ENCODE measurements around the gene PABPN1. TPM values are rescaled to one million over a fixed set of nuclear protein-coding genes. Genes with fewer than 3 reads are reported as not detected.

Gene PABPN1
- total and polyA plus RNA-seq, 9 of the 15 experiments (the other 6 are each of a cell fraction or from before 2014, with no cell fraction given) = 32.6 to 388 (median 178) TPM

- no peak overlapping the region for H3K27ac ChIP-seq (ENCODE audit: extremely low read depth, low read depth, low read length)
- H2AFZ ChIP-seq (ENCODE audit: low read depth, low read length) = no peak overlapping the region
- in situ Hi-C loops (cut with MboI) (no loop called here), intact Hi-C loops (cut with micrococcal nuclease) (no loop called here)
- no peak overlapping the region; a peak in 1 of 4 replicates for H3K9ac ChIP-seq (ENCODE audit: insufficient read depth in 1 of 2, low read depth in 2 of 2, low read length in 2 of 2)
- ATAC-seq (peak; percentile 30), DNase-seq (ENCODE audit: extremely low read depth in 1 of 4, low spot score in 3 of 4) (peak in 2 of 4 experiments; percentile 16 to 30), FAIRE-seq (no peak)
- peaks cover 10 to 50% of the 10 kb centered on the region in 2 experiments; a peak in 4 of 5 replicates for H3K27me3 ChIP-seq (ENCODE audit: control insufficient read depth in 2 of 2, insufficient read depth in 2 of 2, low read length in 2 of 2)
- peaks cover 0 to 21% of the 10 kb centered on the region in 2 experiments; a peak in 2 of 5 replicates for H3K4me1 ChIP-seq (replicated peaks in 1 of 2; ENCODE audit: control insufficient read depth in 2 of 2, insufficient read depth in 2 of 2, low read length in 2 of 2)
- no peaks in the 10 kb centered on the region for H3K79me2 ChIP-seq (ENCODE audit: control insufficient read depth, insufficient read depth, low read length)
- ChIA-PET POLR2A (no interaction called here), CTCF (ENCODE audit: low intra/inter-chr PET ratio) (no interaction called here)
- H3K9me3 ChIP-seq (replicated peaks; ENCODE audit: control insufficient read depth, insufficient read depth, low read depth, low read length) = no peaks in the 10 kb centered on the region
- BruUV-seq (replicated peaks) = no TSS peak
- H3K4me2 ChIP-seq (ENCODE audit: insufficient read depth, low read length) = no peak overlapping the region
- WGBS (ENCODE audit: insufficient coverage, low coverage, missing lambda C conversion rate) = 1% methylated on average over 11 of the region's 21 CpGs
- H3K4me3 ChIP-seq = no peak overlapping the region
- TF ChIP-seq PKNOX1 (IDR thresholded peaks at IDR 0.05) (peak; percentile 63), MEIS2 (IDR thresholded peaks at IDR 0.05; ENCODE audit: partially characterized antibody) (peak; percentile 87), SAFB (IDR thresholded peaks at IDR 0.05; ENCODE audit: borderline replicate concordance, low read depth, low read length) (no peak), RBFOX2 (IDR thresholded peaks at IDR 0.05; ENCODE audit: low read depth, low read length) (no peak), PBX2 (CRISPR knock-in tag; IDR thresholded peaks at IDR 0.05; ENCODE audit: low read depth) (no peak), PBX2 (tag; conservative IDR thresholded peaks at IDR 0.05; ENCODE audit: low read depth) (peak; percentile 86), TCF15 (CRISPR knock-in tag; IDR thresholded peaks at IDR 0.05) (no peak), TFAP4 (CRISPR knock-in tag; IDR thresholded peaks at IDR 0.05; ENCODE audit: borderline replicate concordance) (peak; percentile 51; the same call in 1 of the 2 replicates), MTA3 (IDR thresholded peaks at IDR 0.05; ENCODE audit: borderline replicate concordance) (no peak), TEAD4 (IDR thresholded peaks at IDR 0.05; ENCODE audit: low read length) (no peak), TEAD4 (CRISPR knock-in tag; IDR thresholded peaks at IDR 0.05; ENCODE audit: borderline replicate concordance) (no peak)
- no peaks in the 10 kb centered on the region for H3K36me3 ChIP-seq (ENCODE audit: control insufficient read depth, insufficient read depth, low read length)
- no peaks in the 10 kb centered on the region for H3K9me1 ChIP-seq (ENCODE audit: control insufficient read depth, insufficient read depth, low read length)
- no peaks in the 10 kb centered on the region; the same call in 1 of the 2 replicates for H4K20me1 ChIP-seq (replicated peaks; ENCODE audit: control insufficient read depth, insufficient read depth, low read length)
Observed at GRCh38 chr14:23364164-23365035, 43.1 kb downstream of the PABPN1 start.

All from K562 (cell line).